Choroid plexus epithelial cell (primary cell): ENCODE results near the gene ASGR1.
A peak's percentile ranks its signal among the peaks of the same experiment; 100 is the strongest.

Experiments
- DNase-seq: peaks from one replicate; pipeline ENCODE4 v3.0.0-alpha.2; 2010; ENCODE audit warnings: low read depth
- H3K4me3 ChIP-seq: 2 replicates; pipeline ENCODE4 v1.5.1; 2011; ENCODE audit warnings: low read depth, mild to moderate bottlenecking, control low read depth, low read length, moderate library complexity
- TF ChIP-seq, protein P1 (sequence below): conservative IDR thresholded peaks from 2 replicates; pipeline ENCODE4 v1.5.1; 2011; ENCODE audit warnings: low read depth, mild to moderate bottlenecking, control low read depth, inconsistent platforms, low read length, moderate library complexity

ASGR1 gene

DNA sequence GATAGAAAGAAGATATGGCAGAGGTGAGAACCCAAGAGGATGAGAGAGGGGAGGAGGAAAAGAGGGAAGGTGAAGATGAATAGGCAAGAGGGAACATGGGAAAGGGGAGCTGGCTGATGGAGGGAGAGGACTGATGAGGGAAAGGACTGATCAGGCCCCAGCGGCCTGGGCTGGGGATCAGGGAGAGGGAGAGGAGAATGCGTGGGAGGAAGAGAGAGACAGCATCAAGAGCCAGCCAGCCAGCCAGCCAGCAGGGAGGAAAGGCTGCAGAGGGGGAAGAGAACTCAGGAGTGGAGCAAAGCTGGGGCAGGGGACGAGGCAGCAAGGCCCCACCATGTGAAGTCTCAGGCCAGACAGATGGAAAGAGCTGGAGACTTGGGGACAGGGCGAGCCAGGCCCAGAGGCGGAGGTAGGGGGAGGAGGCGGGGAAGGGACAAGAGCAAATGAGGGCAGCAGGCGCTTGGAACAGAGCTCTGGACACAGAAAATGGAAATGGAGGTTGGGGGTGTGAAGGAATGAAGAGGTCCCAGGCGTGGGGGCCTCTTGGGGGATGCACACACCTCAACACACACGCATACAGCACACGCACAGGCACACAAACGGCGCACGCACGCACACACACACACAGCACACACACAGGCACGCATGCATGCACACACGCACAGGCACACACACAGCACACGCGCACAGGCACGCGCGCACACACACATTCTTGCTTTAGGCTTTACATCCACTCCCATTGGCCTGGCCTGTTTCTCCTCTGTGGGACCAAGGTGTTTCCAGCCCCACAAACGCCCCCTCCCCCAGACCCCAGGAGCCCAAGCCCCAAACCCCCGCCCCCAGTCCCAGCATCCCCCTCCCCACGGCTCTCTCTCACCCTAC, 28.2 kb upstream of the ASGR1 start:
- H3K4me3 ChIP-seq: no peak overlapping the region
- DNase-seq: no peak
- TF ChIP-seq, protein P1, sequence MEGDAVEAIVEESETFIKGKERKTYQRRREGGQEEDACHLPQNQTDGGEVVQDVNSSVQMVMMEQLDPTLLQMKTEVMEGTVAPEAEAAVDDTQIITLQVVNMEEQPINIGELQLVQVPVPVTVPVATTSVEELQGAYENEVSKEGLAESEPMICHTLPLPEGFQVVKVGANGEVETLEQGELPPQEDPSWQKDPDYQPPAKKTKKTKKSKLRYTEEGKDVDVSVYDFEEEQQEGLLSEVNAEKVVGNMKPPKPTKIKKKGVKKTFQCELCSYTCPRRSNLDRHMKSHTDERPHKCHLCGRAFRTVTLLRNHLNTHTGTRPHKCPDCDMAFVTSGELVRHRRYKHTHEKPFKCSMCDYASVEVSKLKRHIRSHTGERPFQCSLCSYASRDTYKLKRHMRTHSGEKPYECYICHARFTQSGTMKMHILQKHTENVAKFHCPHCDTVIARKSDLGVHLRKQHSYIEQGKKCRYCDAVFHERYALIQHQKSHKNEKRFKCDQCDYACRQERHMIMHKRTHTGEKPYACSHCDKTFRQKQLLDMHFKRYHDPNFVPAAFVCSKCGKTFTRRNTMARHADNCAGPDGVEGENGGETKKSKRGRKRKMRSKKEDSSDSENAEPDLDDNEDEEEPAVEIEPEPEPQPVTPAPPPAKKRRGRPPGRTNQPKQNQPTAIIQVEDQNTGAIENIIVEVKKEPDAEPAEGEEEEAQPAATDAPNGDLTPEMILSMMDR: no peak

DNA sequence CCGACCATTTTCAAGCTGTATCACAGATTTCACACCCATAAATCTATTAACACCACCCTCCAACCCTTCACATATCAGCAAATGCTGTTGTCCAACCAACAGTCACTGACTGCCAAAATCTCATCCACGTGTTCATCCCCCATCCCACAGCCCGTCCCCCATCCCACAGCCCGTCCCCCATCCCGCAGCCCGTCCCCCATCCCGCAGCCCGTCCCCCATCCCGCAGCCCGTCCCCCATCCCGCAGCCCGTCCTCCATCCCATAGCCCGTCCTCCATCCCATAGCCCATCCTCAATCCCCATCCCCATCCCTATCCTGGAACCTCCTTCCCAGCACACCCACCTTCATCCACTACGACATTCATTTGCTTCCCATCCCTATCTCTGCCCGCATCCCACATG, 26.4 kb upstream of the ASGR1 start:
- no peak for DNase-seq
- H3K4me3 ChIP-seq: peak overlapping the region; percentile 70
- TF ChIP-seq, protein P1: no peak

DNA sequence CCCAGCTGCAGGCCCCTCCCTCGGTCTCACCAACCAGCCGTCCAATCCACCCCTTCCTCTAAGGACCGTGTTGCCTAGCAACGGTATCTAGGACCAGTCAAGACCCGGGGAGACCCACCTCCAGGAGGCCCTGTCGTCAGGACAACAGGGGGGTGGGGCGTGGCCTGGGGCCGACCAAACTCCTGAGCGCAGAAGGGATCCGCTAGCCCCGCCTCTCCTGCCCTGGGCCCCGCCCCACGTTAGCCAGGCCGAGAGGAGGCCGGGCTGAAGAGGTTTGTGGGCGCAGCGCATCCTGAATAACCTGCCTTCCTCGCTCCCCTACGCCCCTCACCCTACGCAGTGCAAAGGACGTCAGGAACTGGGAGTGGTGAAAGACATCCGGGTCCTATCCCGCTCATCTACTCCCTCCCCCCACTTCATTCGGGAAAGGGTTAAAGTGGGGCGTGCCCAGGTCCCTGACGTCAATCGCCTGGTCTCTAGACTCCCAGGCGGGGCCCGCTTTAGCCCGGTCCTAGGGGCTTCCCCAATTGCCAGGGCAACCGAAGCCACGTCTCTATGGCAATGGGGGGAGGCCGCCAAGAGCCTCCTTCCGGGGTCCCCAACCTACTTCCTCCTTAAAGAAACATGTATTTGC, 25.8 kb upstream of the ASGR1 start:
- TF ChIP-seq, protein P1: no peak
- H3K4me3 ChIP-seq: peak overlapping the region; percentile 70
- DNase-seq: peak; percentile 93

DNA sequence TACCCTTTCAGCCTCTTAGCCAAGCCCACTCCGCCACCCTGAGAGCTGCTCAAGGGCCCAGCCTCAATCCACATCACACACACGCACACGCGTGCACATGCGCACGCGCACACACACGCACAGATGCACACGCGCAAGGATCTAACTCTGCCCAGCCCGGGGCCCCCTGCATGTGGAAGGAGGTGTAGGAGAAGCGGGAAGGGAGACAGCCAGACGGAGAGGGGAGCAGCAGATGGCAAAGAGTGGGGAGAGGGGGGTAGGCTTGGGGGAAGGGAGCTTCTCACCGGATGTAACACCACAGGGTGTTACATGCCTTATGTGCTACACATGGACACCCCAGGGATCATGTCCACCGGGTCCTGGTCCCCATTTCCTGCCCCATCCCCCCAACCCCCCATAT, 25.2 kb upstream of the ASGR1 start:
- peak overlapping the region; percentile 70 for H3K4me3 ChIP-seq
- DNase-seq: no peak
- TF ChIP-seq, protein P1: no peak

DNA sequence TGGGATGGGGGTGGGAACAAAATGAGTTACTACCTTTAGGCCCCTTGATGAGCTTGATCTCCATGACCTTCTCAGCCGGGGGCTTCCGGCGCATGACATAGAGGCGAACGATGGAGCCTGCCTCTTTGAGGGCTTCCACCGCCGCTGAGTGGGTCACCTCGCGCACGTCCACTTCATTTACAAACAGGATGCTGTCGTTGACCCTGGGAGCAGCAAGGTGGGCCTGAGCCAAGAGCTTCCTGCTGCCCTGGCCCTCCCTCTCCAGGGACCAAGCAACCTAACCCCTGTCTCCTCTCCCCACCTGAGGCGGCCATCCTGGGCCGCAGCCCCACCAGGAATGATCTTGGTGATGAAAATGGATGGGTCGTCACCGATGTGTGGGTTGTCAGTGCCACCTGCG, 24.2 kb upstream of the ASGR1 start:
- TF ChIP-seq, protein P1: no peak
- DNase-seq: no peak
- no peak overlapping the region for H3K4me3 ChIP-seq

DNA sequence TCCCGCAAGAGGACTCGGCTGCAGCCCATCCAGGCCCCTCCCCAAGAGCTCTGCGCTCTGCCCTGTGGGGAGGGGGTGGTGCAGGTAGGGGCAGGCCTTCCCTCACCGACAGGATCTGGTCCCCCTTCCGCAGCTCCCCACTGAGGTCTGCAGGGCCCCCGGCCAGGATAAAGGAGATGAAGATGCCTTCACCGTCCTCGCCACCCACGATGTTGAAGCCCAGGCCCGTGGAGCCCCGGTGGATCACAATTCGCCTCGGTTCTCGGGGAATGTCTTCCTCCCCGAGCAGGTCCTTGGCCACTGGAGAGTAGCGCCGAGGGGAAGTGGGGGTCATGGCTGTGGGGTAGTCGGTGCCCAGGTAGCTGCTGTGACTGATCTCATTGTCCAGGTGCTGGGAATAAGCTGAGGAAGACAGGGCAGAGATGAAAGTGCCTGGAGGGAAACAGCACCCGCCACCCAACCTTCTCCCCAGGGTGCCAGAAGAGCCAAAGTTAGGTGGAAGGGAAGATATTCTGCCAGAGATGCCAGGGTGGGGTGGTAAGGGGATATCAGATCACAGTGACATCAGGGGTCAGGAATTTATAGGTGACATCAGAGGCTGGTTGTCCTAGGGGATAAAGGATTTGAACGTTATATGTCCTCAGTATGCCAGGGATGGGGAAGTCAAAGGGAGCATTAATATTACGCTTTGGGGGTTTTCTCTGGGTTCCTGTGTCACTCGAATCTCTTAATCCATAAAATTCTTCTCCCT, 17.7 kb upstream of the ASGR1 start:
- H3K4me3 ChIP-seq: no peak overlapping the region
- no peak for DNase-seq
- TF ChIP-seq, protein P1: no peak
